Measurements from ENCODE around the gene KCNMA1. TPM values are rescaled to one million over a fixed set of nuclear protein-coding genes. Genes with fewer than 3 reads are reported as not detected.

Gene KCNMA1
- total and polyA plus RNA-seq, 2 donors (not counting 1 experiment from before 2014, with no cell fraction given): 0.82 to 3.1 TPM

DNA sequence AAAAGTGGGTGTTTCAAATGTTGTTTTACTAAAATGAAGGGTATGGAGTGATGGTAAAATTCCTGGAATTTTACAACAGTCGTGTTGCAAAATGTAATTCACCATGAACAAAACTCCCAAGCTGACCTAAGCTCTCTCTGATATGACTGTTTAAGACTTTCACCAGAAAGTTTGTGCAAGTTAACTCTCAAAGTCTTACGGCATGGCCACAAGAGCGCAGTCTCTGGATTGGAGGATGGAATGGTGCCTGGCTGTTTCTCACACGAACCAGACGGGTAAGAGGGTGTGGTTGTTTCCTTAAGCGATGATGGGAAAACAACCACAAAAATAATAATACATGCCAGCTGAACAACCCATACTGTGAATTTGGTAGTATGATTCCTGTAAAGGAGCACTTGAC is 662.5 kb downstream of the KCNMA1 start:
- no CpG with 5 or more reads among the region's 6 CpGs for WGBS (ENCODE audit: insufficient coverage)
- H3K4me1 Mint-ChIP-seq: no peaks in the 10 kb centered on the region
- DNase-seq: no peak

GRCh38 chr10:76974017-76974691 is 663.5 kb downstream of the KCNMA1 start:
- Mint-ChIP-seq H3K9me3 (ENCODE audit: insufficient read depth) (no peaks in the 10 kb centered on the region), H3K27me3 (no peaks in the 10 kb centered on the region), H3K4me1 (no peaks in the 10 kb centered on the region), H3K27ac (no peak overlapping the region), H3K4me3 (no peak overlapping the region)
- Histone ChIP-seq H3K27me3 (replicated peaks in 1 of 4; ENCODE audit: control extremely low read depth in 1 of 4, control insufficient read depth in 3 of 4, insufficient read depth in 4 of 4, low read length in 3 of 4) (peaks cover 0 to 2% (median 0%) of the 10 kb centered on the region in 4 experiments), H3K4me2 (replicated peaks; ENCODE audit: low read depth, low read length, poor library complexity, severe bottlenecking) (no peak overlapping the region), H2AFZ (ENCODE audit: insufficient read depth, low read depth, low read length, poor library complexity, severe bottlenecking) (no peak overlapping the region), H3K27ac (ENCODE audit: low read length in 2 of 2) (no peak overlapping the region), H3K4me1 (ENCODE audit: control insufficient read depth in 2 of 2, insufficient read depth in 2 of 2, low read length in 2 of 2) (no peaks in the 10 kb centered on the region), H3K9ac (ENCODE audit: low read length) (no peak overlapping the region), H3K9me3 (ENCODE audit: control extremely low read depth in 1 of 3, control insufficient read depth in 2 of 3, insufficient read depth in 1 of 3, low read length in 2 of 3) (no peaks in the 10 kb centered on the region), H4K20me1 (ENCODE audit: control insufficient read depth, insufficient read depth, low read length, poor library complexity, severe bottlenecking) (no peaks in the 10 kb centered on the region), H3K4me3 (ENCODE audit: control extremely low read depth in 1 of 5, extremely low read depth in 1 of 5, insufficient read depth in 1 of 5, low read depth in 2 of 5, low read length in 4 of 5) (no peak overlapping the region), H3K36me3 (replicated peaks in 1 of 2; ENCODE audit: control extremely low read depth in 1 of 2, control insufficient read depth in 1 of 2, extremely low read depth in 1 of 2, insufficient read depth in 2 of 2, low read length in 1 of 2) (no peaks in the 10 kb centered on the region), H3K79me2 (ENCODE audit: control insufficient read depth, insufficient read depth, low read length) (no peaks in the 10 kb centered on the region)
- ChIA-PET POLR2A (no interaction called here), CTCF (interaction anchor here (1.4 kb wide), 1 partner anchor 10 kb away, joined by 4 read pairs; no protein-coding TSS in a partner anchor)
- no peak for ATAC-seq (ENCODE audit: low read depth)
- WGBS (ENCODE audit: insufficient coverage): 86% methylated on average over 6 of the region's 10 CpGs
- TF ChIP-seq EZH2 (IDR thresholded peaks at IDR 0.05; ENCODE audit: borderline replicate concordance, insufficient read depth, low read depth, low read length, poor library complexity, severe bottlenecking): no peak
- TF ChIP-seq, protein P1, sequence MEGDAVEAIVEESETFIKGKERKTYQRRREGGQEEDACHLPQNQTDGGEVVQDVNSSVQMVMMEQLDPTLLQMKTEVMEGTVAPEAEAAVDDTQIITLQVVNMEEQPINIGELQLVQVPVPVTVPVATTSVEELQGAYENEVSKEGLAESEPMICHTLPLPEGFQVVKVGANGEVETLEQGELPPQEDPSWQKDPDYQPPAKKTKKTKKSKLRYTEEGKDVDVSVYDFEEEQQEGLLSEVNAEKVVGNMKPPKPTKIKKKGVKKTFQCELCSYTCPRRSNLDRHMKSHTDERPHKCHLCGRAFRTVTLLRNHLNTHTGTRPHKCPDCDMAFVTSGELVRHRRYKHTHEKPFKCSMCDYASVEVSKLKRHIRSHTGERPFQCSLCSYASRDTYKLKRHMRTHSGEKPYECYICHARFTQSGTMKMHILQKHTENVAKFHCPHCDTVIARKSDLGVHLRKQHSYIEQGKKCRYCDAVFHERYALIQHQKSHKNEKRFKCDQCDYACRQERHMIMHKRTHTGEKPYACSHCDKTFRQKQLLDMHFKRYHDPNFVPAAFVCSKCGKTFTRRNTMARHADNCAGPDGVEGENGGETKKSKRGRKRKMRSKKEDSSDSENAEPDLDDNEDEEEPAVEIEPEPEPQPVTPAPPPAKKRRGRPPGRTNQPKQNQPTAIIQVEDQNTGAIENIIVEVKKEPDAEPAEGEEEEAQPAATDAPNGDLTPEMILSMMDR (IDR thresholded peaks at IDR 0.05): no peak
- no peak for DNase-seq
- intact Hi-C loops (cut with micrococcal nuclease): no loop called here

More for the DNA sequence above, 662.5 kb downstream of the KCNMA1 start:
- TF ChIP-seq EZH2 (IDR thresholded peaks at IDR 0.05; ENCODE audit: borderline replicate concordance, insufficient read depth, low read depth, low read length, poor library complexity, severe bottlenecking): no peak
- no peaks in the 10 kb centered on the region for H3K79me2 ChIP-seq (ENCODE audit: control insufficient read depth, insufficient read depth, low read length)
- H4K20me1 ChIP-seq (ENCODE audit: control insufficient read depth, insufficient read depth, low read length, poor library complexity, severe bottlenecking): no peaks in the 10 kb centered on the region
- POLR2A ChIA-PET: no interaction called here
- H3K4me2 ChIP-seq (replicated peaks; ENCODE audit: low read depth, low read length, poor library complexity, severe bottlenecking): no peak overlapping the region
- no peaks in the 10 kb centered on the region for H3K36me3 ChIP-seq (replicated peaks in 1 of 2; ENCODE audit: control extremely low read depth in 1 of 2, control insufficient read depth in 1 of 2, extremely low read depth in 1 of 2, insufficient read depth in 2 of 2, low read length in 1 of 2)
- intact Hi-C loops (cut with micrococcal nuclease): no loop called here
- no peak overlapping the region for H2AFZ ChIP-seq (ENCODE audit: insufficient read depth, low read depth, low read length, poor library complexity, severe bottlenecking)
- Mint-ChIP-seq H3K9me3 (ENCODE audit: insufficient read depth) (no peaks in the 10 kb centered on the region), H3K27ac (no peak overlapping the region), H3K4me3 (no peak overlapping the region), H3K27me3 (no peaks in the 10 kb centered on the region)
- CTCF ChIA-PET: interaction anchor here (1.4 kb wide), 1 partner anchor 9 kb away, joined by 4 read pairs; no protein-coding TSS in a partner anchor
- peaks cover 0 to 2% (median 0%) of the 10 kb centered on the region in 4 experiments for H3K27me3 ChIP-seq (replicated peaks in 1 of 4; ENCODE audit: control extremely low read depth in 1 of 4, control insufficient read depth in 3 of 4, insufficient read depth in 4 of 4, low read length in 3 of 4)
- no peak for ATAC-seq (ENCODE audit: low read depth)
- H3K9ac ChIP-seq (ENCODE audit: low read length): no peak overlapping the region
- H3K4me1 ChIP-seq (ENCODE audit: control insufficient read depth in 2 of 2, insufficient read depth in 2 of 2, low read length in 2 of 2): no peaks in the 10 kb centered on the region
- H3K27ac ChIP-seq (ENCODE audit: low read length in 2 of 2): no peak overlapping the region
- H3K9me3 ChIP-seq (ENCODE audit: control extremely low read depth in 1 of 3, control insufficient read depth in 2 of 3, insufficient read depth in 1 of 3, low read length in 2 of 3): no peaks in the 10 kb centered on the region
- H3K4me3 ChIP-seq (ENCODE audit: control extremely low read depth in 1 of 5, extremely low read depth in 1 of 5, insufficient read depth in 1 of 5, low read depth in 2 of 5, low read length in 4 of 5): no peak overlapping the region

Measured in B cell (primary cell).